ENCODE results near the gene IFT80.

DNA sequence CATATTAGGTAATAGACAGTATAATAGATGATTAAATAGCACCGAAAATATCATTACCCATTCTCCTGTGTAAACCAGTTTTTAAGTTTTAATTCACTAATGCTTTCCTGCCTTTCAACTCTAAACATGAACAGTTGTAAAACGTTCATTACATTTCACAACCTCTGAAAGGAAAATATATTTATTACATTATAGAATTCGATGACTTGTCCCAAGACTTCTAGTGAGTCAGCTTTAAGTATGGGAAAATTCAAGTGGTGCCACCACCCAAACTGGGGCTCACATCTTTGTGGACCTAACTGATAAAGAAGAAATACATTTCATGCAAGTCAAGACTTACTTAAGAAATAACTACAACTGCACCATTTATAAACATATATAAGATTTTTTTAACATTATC lies 48.5 kb upstream of the IFT80 start:
- TF ChIP-seq SPI1 (IDR thresholded peaks at IDR 0.05; ENCODE audit: borderline replicate concordance, insufficient read depth, low read depth, low read length) (no peak), CTCF (IDR thresholded peaks at IDR 0.05 in 2 of 3, conservative IDR thresholded peaks at IDR 0.05 in 1 of 3; ENCODE audit: control insufficient read depth in 2 of 3, extremely low read depth in 1 of 3, insufficient read depth in 1 of 3, low read depth in 3 of 3, low read length in 3 of 3) (no peak), TBL1XR1 (IDR thresholded peaks at IDR 0.05; ENCODE audit: low read depth, low read length) (no peak), EZH2 (IDR thresholded peaks at IDR 0.05; ENCODE audit: borderline replicate concordance, control insufficient read depth, low read depth, low read length) (no peak), POLR2AphosphoS5 (IDR thresholded peaks at IDR 0.05; ENCODE audit: low read length) (no peak), JUND (IDR thresholded peaks at IDR 0.05; ENCODE audit: low read depth, low read length) (no peak), EP300 (IDR thresholded peaks at IDR 0.05; ENCODE audit: borderline replicate concordance in 1 of 2, control insufficient read depth in 1 of 2, low read depth in 2 of 2, low read length in 2 of 2) (no peak), CEBPB (IDR thresholded peaks at IDR 0.05; ENCODE audit: borderline replicate concordance in 1 of 2, low read depth in 2 of 2, low read length in 2 of 2) (no peak), RAD21 (IDR thresholded peaks at IDR 0.05; ENCODE audit: insufficient read depth, low read depth, low read length) (no peak), ATF3 (IDR thresholded peaks at IDR 0.05; ENCODE audit: borderline replicate concordance, extremely low read depth, low read depth, low read length) (no peak)

All from GM12878 (cell line).